ENCODE measurements around the gene KCNT2. TPM values are rescaled to one million over a fixed set of nuclear protein-coding genes. Genes with fewer than 3 reads are reported as not detected.
"Not testable (repeated sequence)": the region's sequence is repeated elsewhere in the genome, so short reads cannot be mapped to it uniquely, and the experiment has no call there.

Gene KCNT2
- 1 to 10 TPM in 1 of 3 donors, under 1 TPM in 2; 0.12 to 1.3 (median 0.33) TPM for polyA plus RNA-seq

DNA sequence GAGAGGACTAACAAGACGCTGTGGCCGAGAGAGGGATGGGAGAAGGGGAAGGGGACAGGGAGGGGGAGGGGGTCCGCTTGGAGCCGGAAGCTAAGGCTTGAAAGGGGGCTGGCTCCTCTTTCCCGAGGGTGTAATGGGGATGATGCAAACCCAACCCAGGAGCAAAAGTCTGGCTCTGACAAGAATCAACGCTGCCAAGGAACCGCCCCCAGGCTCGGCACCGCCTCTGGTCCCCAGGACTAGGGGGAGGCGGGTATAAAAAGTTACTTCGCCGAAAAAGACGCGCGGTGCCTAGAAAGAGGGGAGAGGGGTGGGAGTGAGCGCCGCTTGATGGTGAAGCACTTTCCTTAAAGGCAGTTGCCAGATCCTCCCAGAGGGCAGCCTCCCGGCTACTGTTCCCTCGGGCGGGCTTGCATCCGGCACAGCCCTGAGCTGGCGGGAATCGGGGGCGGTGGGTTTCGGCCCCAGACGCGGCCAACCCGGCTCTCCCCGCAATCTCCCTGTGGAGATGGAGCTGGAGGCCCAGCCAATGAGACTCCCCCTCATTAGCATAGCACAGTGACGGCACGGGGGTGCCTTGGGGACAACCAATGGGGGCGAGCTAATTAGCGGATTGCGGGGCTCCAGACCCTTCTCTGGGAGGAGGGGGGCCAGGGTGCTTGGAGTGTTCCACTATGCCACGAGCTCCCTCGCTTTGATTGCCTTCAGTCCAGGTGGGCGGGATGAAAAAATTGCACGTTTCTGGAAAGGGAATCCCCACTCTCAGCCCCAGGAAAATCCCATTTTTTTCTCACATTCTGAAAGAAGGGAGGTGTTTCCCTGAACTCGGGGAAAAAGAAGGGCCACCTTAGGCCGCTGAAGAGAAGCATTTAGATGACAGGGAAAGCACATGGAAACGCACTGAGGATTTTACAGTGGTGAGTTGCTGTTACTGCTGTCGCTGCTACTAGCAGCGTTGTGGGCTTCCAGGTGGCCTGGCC is at the start of gene KCNT2:
KCNT2 (minus strand) TSS at position 51 of the 980 bp plus-strand sequence. CDS start 131 bp downstream, outside the sequence.
- H3K27ac ChIP-seq (ENCODE audit: low read depth, low read length), result peak within 1 kb of the TSS; percentile 9
- WGBS, 3 donors, result 1 to 2% (median 1%) methylated on average over 43 of the region's 43 CpGs

DNA sequence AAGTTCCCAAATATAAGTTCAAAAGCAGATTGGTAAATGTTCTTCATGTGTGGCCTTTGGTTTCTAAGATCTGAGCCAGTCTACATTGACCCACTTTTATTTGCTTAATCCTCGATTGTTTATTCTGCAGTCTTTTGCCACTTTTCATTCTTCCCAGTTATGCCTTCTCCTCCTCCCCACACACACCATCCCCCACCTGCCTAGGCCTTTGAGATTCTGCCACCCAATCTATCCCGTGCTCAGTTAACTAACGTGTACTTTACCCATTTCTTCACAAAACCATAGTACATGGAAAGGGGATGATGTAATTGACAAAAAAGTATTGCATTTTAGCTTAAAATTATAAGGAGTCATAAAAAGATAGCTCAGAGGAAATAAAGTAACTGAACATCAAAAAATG is 47.3 kb upstream of the KCNT2 start:
- WGBS, 3 donors, result 65 to 82% (median 81%) methylated on average over 3 of the region's 3 CpGs
- no peak overlapping the region for H3K27ac ChIP-seq (ENCODE audit: low read depth, low read length)

DNA sequence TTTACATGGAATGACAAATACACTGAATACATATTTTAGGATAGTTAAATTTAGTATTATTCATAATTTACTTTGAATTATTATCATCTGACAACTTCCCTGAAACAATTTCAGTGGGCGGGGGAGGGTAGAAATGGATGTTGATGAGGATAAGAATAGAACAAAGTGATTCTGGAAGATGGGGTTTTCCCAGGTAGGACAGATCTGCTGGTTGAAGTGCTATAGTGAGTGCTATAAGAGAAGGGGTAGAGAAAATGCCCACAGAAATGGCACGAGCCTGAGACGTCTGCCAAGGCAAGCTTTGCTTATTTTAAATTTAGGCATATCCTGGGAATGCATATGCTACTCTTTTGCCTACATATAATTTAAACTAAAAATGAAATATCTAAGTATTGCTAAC is 46.8 kb upstream of the KCNT2 start:
- WGBS, 3 donors, result 79 to 88% (median 86%) methylated on average over 3 of the region's 3 CpGs
- no peak overlapping the region for H3K27ac ChIP-seq (ENCODE audit: low read depth, low read length)

DNA sequence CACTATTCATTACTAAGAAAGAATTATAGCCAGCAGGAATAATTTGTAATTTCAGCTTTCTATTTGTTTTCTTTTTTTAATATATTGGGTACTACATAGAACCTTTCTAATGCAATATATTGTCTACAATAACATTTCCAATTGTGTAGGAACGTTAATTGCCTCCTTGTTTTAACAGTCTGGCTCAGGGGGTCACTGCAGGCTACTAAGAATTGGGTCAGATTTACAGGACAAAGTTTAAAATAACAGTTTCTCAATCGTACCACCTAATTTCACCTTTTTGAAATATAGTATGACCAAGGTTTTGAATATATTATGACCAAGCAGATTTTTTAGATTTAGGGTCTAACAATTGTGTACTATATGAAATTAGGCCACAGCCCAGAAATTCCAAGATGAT is 46.0 kb upstream of the KCNT2 start:
- no peak overlapping the region for H3K27ac ChIP-seq (ENCODE audit: low read depth, low read length)
- WGBS, 3 donors, result 31 to 70% (median 40%) methylated on average over 2 of the region's 2 CpGs

DNA sequence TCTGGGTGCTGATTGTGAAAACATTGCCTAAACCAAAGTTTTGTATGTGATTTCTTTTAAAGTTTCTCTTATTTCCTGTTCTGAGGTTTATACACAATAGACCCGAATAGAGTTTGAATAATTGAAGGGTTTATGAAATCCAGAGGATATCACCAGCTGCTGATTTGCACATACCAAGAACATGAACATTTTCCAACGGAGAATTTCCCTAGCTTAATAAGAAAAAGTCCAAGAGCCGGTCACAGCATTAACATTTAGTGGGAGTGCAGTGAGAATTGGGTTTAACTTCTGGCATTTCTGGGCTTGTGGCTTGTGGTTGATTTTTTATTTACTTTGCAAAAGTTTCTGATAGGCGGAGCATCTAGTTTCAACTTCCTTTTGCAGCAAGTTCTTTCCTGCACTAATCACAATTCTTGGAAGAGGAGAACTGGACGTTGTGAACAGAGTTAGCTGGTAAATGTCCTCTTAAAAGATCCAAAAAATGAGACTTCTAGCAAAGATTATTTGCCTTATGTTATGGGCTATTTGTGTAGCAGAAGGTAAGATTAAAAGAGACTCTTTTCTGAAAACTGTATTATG is 43.5 kb upstream of the KCNT2 start, which contains the start of gene CFH:
CFH (plus strand) TSS at position 407 of the 579 bp plus-strand sequence; CDS start at position 482, 75 bp downstream.
- H3K27ac ChIP-seq (ENCODE audit: low read depth, low read length), result no peak within 1 kb of the TSS
- WGBS, 3 donors, result 2 to 28% (median 4%) methylated on average over 5 of the region's 5 CpGs

DNA sequence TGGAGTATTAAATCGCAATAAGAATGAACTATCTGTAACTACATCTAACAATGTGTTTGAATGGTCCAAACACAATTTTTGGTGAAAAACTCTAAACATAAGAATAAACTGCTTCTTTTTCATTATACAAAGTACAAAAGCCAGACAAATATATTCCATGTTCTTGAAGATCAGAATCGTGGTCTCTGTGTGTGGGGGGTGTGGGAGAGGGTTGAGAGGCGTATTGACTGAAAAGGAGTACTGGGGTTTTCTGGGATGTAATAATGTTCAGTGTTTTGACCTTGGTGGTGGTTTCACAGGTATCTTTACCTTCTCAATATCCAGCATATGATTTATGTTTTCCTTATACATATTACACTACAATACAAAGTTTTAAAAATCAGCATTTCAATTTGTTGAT is 42.8 kb upstream of the KCNT2 start:
- 69 to 84% (median 72%) methylated on average over 3 of the region's 3 CpGs for WGBS, 3 donors
- H3K27ac ChIP-seq (ENCODE audit: low read depth, low read length), result no peak overlapping the region

DNA sequence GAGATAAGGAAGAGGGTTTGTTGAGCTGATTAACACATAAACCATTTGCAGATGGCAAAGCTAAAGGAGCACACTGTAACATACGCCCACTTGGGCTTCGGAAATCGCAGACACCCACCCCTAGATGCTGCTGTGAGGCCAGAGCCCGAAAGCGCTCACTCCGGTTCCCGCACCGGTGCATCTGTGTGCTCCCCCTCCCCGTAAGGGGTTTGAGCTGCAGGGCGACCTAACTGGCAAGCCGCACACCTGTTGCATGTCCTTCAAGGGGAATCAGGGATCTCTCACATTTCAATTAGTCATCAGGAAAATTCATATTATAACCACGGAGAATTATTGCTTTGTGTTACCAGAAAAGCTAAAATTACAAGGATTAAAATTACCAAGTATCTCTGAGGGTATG is 42.2 kb upstream of the KCNT2 start:
- no peak overlapping the region for H3K27ac ChIP-seq (ENCODE audit: low read depth, low read length)
- 74 to 92% (median 91%) methylated on average over 12 of the region's 12 CpGs for WGBS, 3 donors

DNA sequence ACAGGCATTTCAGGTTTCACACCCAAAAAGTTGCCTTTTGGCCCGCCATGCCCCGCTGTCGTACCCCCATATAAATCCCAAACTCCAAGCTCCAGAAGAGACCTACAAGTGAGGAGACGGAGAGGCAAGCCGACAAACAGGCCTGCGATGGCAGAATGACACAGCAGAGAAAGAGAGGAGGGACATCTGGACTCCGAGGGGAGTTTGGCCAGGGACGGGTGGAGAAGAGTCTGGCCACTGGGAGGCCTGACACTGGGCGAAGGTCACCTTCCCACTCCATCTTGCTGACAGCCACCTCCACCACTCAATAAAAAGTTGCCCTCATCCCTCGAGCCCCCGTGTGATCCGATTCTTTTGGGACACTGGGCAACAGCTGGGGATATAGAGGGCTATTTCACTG is 41.8 kb upstream of the KCNT2 start:
- no peak overlapping the region for H3K27ac ChIP-seq (ENCODE audit: low read depth, low read length)
- 81 to 95% (median 89%) methylated on average over 12 of the region's 12 CpGs for WGBS, 3 donors

DNA sequence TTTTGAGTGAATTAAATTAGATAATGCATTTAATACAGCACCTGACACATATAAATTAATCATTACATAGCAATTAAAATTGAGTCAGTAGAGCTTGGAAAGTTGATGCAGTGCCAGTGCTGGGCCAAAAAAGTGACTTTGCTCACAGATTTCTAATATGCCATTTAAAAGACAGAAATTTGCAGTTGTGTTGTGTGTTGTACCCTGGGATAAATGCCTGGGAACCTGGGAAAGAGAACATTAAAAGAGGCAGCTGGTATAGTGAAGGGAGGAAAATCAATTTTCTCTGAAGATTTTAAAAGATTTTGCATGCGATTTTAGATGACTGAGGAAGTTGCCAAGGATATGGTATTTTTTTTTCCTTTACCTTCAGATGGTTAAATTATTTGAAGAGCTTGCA is 32.7 kb upstream of the KCNT2 start:
- WGBS, 3 donors, result 41 to 87% (median 82%) methylated on average over 1 of the region's 1 CpG

DNA sequence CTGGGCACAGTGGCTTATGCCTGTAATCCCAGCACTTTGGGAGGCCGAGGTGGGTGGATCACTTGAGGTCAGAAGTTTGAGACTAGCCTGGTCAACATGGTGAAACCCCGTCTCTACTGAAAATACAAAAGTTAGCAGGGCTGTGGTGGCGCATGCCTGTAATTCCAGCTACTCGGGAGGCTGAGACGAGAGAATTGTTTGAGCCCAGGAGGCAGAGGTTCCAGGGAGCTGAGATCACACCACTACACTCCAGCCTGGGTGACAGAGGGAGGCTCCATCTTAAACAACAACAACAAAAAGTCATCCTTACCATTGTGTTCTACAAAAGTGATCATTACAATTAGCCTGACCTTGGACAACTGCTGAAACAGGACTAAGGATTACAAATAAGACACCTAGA is 31.1 kb upstream of the KCNT2 start:
- WGBS, 3 donors, result 69 to 90% (median 88%) methylated on average over 5 of the region's 5 CpGs
- H3K27ac ChIP-seq (ENCODE audit: low read depth, low read length), result not testable (repeated sequence)

More for the DNA sequence above, 32.7 kb upstream of the KCNT2 start:
- no peak overlapping the region for H3K27ac ChIP-seq (ENCODE audit: low read depth, low read length)

DNA sequence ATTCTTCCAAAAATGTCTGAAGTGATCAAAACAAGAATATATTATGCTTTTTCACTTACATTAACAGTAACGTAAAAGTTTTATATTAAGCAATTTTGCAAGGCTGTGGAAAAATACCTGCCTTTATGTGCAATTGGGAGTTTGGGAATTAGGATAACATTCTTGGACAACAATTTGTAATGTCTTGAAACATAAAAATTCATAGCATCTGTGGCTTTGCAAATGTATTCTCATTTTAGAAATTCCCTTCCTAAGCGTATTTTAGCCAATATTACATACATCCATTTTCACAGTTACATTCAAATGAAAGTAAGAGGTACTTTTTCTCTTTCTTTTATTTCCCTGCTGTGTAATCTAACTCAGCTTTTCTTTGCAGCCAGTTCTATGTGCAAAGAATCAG is 30.2 kb upstream of the KCNT2 start:
- 77 to 88% (median 85%) methylated on average over 2 of the region's 2 CpGs for WGBS, 3 donors
- H3K27ac ChIP-seq (ENCODE audit: low read depth, low read length), result no peak overlapping the region

DNA sequence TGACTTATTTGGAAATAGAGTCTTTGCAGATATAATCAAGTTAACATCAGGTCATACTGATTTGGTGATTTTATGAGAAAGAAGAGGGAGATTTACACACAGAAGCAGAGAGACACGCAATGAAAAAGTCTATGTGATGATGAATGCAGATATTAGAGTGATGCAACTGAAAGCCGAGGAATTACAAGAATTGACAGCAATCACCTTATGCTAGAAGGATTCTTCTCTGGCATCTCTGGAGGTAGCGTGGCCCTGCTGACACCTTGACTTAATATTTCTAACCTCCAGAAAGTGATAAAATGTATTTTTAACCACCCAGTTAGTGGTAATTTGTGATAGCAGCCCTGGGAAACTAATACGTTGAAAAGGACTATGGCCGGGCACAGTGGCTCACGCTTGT is 29.4 kb upstream of the KCNT2 start:
- WGBS, 3 donors, result 91 to 95% (median 94%) methylated on average over 6 of the region's 6 CpGs

DNA sequence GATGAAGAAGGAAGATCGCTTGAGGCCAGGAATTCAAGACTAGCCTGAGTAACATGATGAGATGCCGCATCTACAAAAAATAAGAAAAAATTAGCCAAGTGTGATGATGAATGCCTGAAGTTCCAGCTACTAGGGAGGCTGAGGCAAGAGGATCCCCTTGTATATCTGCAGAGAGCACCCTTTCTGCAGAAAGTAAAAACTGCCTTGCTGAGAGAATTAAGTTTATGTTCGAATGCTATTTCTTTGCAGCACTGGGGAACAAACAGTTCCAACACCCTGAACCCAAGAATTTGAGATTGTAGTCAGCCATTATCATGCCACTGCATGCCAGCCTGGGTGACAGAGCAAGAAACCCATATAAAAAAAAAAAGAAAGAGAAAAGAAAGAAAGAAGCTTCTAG is 20.6 kb upstream of the KCNT2 start:
- 91 to 96% (median 95%) methylated on average over 3 of the region's 3 CpGs for WGBS, 3 donors
- no peak overlapping the region for H3K27ac ChIP-seq (ENCODE audit: low read depth, low read length)

More for the DNA sequence above, 29.4 kb upstream of the KCNT2 start:
- no peak overlapping the region for H3K27ac ChIP-seq (ENCODE audit: low read depth, low read length)

DNA sequence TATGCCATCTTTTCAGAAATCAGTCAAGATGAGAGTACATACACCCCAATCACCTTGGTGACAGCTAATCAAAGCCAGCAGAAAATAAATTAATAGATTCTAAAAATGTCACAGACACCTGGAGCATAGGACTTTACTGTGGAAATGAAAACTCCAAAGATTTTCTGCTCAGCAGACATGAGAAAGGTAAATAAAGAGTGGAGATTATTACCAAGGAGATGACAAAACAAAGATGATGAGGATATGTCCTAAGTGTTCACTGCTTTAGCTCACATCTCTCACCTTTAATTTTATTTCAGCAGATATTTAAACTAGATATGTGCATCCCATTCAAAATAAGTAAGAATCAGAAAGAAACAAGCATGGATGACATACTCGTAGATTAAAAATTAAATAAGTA is 14.8 kb upstream of the KCNT2 start:
- H3K27ac ChIP-seq (ENCODE audit: low read depth, low read length), result no peak overlapping the region
- WGBS, 3 donors, result 67 to 93% (median 91%) methylated on average over 1 of the region's 1 CpG

DNA sequence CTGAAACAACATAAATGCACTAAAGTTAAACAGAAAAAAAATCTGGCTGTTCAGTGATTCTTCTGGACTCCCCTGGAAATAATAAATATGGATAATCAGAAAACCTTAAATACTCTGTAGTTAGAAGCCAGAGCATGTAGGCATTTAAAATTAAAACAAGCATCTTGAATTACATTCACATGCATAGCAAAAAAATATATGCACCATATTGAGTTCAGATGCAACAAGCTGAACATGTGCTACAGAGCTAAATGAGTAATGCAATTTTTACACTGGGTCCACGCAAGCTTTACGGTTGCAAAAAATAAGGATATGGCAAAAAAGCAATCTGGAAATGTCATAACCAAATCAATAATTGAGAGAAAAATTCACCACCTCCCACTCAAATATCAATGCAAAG is 11.5 kb upstream of the KCNT2 start:
- 63 to 99% (median 95%) methylated on average over 2 of the region's 2 CpGs for WGBS, 3 donors

DNA sequence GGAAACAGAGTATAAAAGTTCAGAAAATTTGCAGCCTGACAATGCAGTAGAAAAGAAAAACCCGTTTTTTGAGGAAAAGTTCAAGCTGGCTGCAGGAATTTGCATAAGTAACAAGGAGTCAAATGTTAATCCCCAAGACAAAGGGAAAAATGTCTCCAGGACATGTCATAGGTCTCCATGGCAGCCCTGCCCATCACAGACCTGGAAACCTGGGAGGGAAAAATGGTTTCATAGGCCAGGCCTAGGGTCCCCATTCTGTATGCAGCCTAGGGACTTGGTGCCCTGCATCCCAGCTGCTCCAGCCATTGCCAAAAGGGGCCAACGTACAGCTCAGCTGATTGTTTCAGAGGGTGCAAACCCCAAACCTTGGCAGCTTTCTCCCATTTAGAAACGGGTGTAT is 3.6 kb upstream of the KCNT2 start:
- WGBS, 3 donors, result 75 to 82% (median 78%) methylated on average over 3 of the region's 3 CpGs
- no peak overlapping the region for H3K27ac ChIP-seq (ENCODE audit: low read depth, low read length)

More for the DNA sequence above, 11.5 kb upstream of the KCNT2 start:
- no peak overlapping the region for H3K27ac ChIP-seq (ENCODE audit: low read depth, low read length)

DNA sequence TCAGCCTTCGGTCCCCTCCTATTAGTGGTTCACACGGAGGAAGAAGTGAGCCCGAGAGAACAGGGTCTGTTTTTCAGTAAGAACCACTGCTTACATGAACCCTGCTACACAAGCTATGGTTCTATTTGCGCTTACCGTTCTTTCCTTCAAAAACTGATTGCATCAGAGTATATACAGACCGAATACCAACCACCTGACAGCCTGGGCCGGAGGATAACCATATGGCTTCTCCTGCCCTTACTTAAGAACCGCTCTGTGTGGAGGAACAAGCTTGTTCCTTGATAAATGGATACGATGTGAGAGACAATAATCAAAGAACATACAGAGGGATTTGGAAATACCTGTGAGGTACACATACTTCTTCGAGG is 1.1 kb upstream of the KCNT2 start:
- 34 to 41% (median 35%) methylated on average over 10 of the region's 10 CpGs for WGBS, 3 donors
- H3K27ac ChIP-seq (ENCODE audit: low read depth, low read length), result no peak overlapping the region

DNA sequence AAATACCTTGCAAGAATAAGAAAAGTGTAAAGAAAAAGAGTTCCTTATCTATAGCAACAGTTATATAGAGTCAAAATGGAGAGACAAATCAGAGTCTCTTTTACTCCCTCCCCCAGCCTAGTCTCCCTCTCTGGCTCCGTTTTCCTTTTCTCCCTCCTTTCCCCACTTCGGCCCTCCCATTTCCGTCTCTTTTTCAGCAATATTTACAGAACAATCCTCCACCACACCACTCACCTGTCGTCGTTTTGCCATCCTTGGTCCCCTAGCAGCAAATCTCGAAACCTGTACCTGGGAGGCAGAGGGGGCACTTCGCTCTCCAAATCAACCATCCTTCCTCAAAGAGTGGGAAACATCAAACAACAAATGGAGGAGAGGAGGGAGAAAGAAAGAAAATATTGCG is 259 bp downstream of the KCNT2 start:
- peak overlapping the region; percentile 9 for H3K27ac ChIP-seq (ENCODE audit: low read depth, low read length)
- 1 to 2% (median 1%) methylated on average over 8 of the region's 8 CpGs for WGBS, 3 donors

DNA sequence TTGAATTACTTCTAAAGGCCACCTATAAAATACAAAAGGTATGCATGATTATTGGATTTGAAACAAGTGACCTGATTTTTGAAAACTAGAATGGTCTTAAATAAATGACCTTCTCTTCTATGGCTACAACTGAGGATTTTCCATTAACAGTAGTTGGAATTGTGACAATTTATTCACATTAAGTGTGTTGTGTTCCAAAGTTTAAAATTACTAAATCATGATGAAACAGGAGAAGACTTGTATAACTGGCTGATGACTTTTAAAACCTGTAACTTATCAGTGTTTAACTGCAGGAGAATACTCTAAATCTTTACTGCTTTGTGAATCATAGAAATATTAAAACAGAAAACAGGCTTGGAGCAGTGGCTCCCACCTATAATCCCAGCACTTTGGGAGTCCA is 4.6 kb downstream of the KCNT2 start:
- H3K27ac ChIP-seq (ENCODE audit: low read depth, low read length), result no peak overlapping the region
